Body of pancreas (tissue), 4 donors: ENCODE results near the gene MEX3A. TPM values are rescaled to one million over a fixed set of nuclear protein-coding genes. Genes with fewer than 3 reads are reported as not detected.

Experiments
- ATAC-seq: fragments of 150-250 bp; one replicate; pipeline ENCODE4 v1.9.1; 2016
- DNase-seq, 4 donors: peaks; one replicate each; pipeline ENCODE4 v3.0.0-alpha.2; 2019
- H3K27ac ChIP-seq, 4 donors: fragments of 200-600 bp; sonication (generic); 1 replicate in 3 of 4; 2 replicates in 1 of 4; pipeline versions ENCODE4 v1.5.1 to v1.6.1; 2016 to 2019; ENCODE audit warnings: mild to moderate bottlenecking in 1 of 4, mixed read lengths in 1 of 4, moderate library complexity in 1 of 4
- H3K27me3 ChIP-seq, 2 donors: fragments of 200-600 bp; sonication (generic); one replicate each; pipeline ENCODE4 v1.6.0; 2016; ENCODE audit warnings: mild to moderate bottlenecking in 1 of 2
- H3K36me3 ChIP-seq, 2 donors: fragments of 200-600 bp; sonication (generic); replicated peaks in 1 of 2; 2 replicates each; pipeline ENCODE4 v1.5.1; 2016; ENCODE audit warnings: low read depth in 2 of 2; ENCODE audit not compliant: insufficient read depth in 1 of 2
- H3K4me1 ChIP-seq: fragments of 200-600 bp; sonication (generic); one replicate; pipeline ENCODE4 v1.6.0; 2016
- H3K4me3 ChIP-seq, 2 donors: fragments of 200-600 bp; sonication (generic); 1 replicate in 1 of 2; 2 replicates in 1 of 2; pipeline ENCODE4 v1.5.1; 2016 to 2019
- H3K9me3 ChIP-seq, 3 donors: fragments of 200-600 bp; sonication (generic); 1 replicate in 2 of 3; 2 replicates in 1 of 3; pipeline ENCODE4 v1.5.1; 2016
- CTCF ChIP-seq, 7 experiments: fragments of 450-650 bp in 4 of 7; fragments of 200-600 bp in 3 of 7; sonication (generic) in 3 of 7; IDR thresholded peaks; one replicate each; pipeline ENCODE4 v1.5.1; 2016 to 2019; ENCODE audit warnings: antibody characterized with exemption in 7 of 7
- POLR2A ChIP-seq, 3 donors: fragments of 450-650 bp; IDR thresholded peaks; one replicate each; pipeline ENCODE4 v1.6.1; 2016; ENCODE audit warnings: antibody characterized with exemption in 3 of 3, mild to moderate bottlenecking in 2 of 3
- whole genome bisulfite sequencing, 2 donors: methylation state at CpG; one replicate each; pipeline ENCODE4 v1.1.5; 2017; 5-methylcytosine and 5-hydroxymethylcytosine counted together
- intact Hi-C: fragments of 100-400 bp; cut with DNase I; formaldehyde crosslinking; loops from one replicate; pipeline ENCODE4 v1.15.1; 2023
- total RNA-seq, 2 donors: library from RNA; depleted of rRNA; stranded (reverse); fragments of >200 nt; gene quantifications; one replicate each; pipeline ENCODE4 v1.1.0, GENCODE V29; 2016

MEX3A gene
- total RNA-seq, 2 donors from 2014 or later: 0.99 to 4.7 TPM

- Histone ChIP-seq H3K4me3 (no peak overlapping the region), H3K27me3 (no peaks in the 10 kb centered on the region), H3K36me3 (no peaks in the 10 kb centered on the region), H3K4me1 (peaks cover 10% of the 10 kb centered on the region), H3K9me3 (no peaks in the 10 kb centered on the region), H3K27ac (no peak overlapping the region)
- 36 to 100% methylated on average over 1 to 14 of the region's 14 CpGs for WGBS, 2 donors
- intact Hi-C loops: loop anchor here (5.0 kb wide), 1 partner anchor 131 kb away; no protein-coding TSS in a partner anchor
- peak; percentile 88 for ATAC-seq
- DNase-seq: peak; percentile 88 to 94 (median 92)
- TF ChIP-seq CTCF (IDR thresholded peaks at IDR 0.05) (peak; percentile 71 to 89 (median 87)), POLR2A (IDR thresholded peaks at IDR 0.05) (no peak)
These were observed 8.5 kb upstream of the MEX3A start for GRCh38 chr1:156090840-156091188.

GRCh38 chr1:156090138-156090839 is 8.0 kb upstream of the MEX3A start:
- no peaks in the 10 kb centered on the region for H3K27me3 ChIP-seq
- TF ChIP-seq CTCF (IDR thresholded peaks at IDR 0.05): no peak
- H3K4me1 ChIP-seq: peaks cover 10% of the 10 kb centered on the region
- intact Hi-C loops: loop anchor here (5.0 kb wide), 1 partner anchor 132 kb away; no protein-coding TSS in a partner anchor
- DNase-seq (peak in 1 of 4 donors; percentile 35), ATAC-seq (no peak)
- no peak overlapping the region for H3K4me3 ChIP-seq
- no peaks in the 10 kb centered on the region for H3K9me3 ChIP-seq
- H3K36me3 ChIP-seq: no peaks in the 10 kb centered on the region
- H3K27ac ChIP-seq: no peak overlapping the region
- 26 to 37% methylated on average over 5 of the region's 5 CpGs for WGBS, 2 donors

- H3K9me3 ChIP-seq: no peaks in the 10 kb centered on the region
- TF ChIP-seq CTCF (IDR thresholded peaks at IDR 0.05) (no peak), POLR2A (IDR thresholded peaks at IDR 0.05) (no peak)
- no peak for DNase-seq
- intact Hi-C loops: loop anchor here (5.0 kb wide), 1 partner anchor 133 kb away; no protein-coding TSS in a partner anchor
- 41 to 57% methylated on average over 4 to 6 of the region's 6 CpGs for WGBS, 2 donors
- no peaks in the 10 kb centered on the region for H3K36me3 ChIP-seq
- no peaks in the 10 kb centered on the region for H3K27me3 ChIP-seq
- ATAC-seq: no peak
- H3K4me1 ChIP-seq: peaks cover 10% of the 10 kb centered on the region
- no peak overlapping the region for H3K27ac ChIP-seq
- no peak overlapping the region for H3K4me3 ChIP-seq
These were observed 7.4 kb upstream of the MEX3A start for GRCh38 chr1:156089704-156090103.

GRCh38 chr1:156086256-156086662 is 4.0 kb upstream of the MEX3A start:
- 0 to 20% methylated on average over 1 of the region's 1 CpG for WGBS, 2 donors
- peak; percentile 47 to 74 (median 70) for DNase-seq
- peak overlapping the region in 3 of 4 donors; percentile 13 to 58 (median 54) for H3K27ac ChIP-seq
- intact Hi-C loops: no loop called here
- peak; percentile 50 for ATAC-seq
- H3K9me3 ChIP-seq: no peaks in the 10 kb centered on the region
- no peaks in the 10 kb centered on the region for H3K36me3 ChIP-seq
- H3K27me3 ChIP-seq: no peaks in the 10 kb centered on the region
- no peak overlapping the region for H3K4me3 ChIP-seq
- H3K4me1 ChIP-seq: peaks cover 27% of the 10 kb centered on the region
- TF ChIP-seq POLR2A (IDR thresholded peaks at IDR 0.05) (peak in 1 of 3 donors; percentile 21), CTCF (IDR thresholded peaks at IDR 0.05) (no peak)
